Liver (tissue), 9 donors: ENCODE data around the gene ALDH1A2. TPM values are rescaled to one million over a fixed set of nuclear protein-coding genes. Genes with fewer than 3 reads are reported as not detected.

Experiments
- DNase-seq: peaks from one replicate; pipeline ENCODE4 v3.0.0-alpha.2; 2017; ENCODE audit warnings: low spot score
- H3K27ac ChIP-seq, 2 donors: one replicate each; pipeline ENCODE4 v1.7.0; 2013; ENCODE audit warnings: inconsistent platforms in 2 of 2, low read length in 2 of 2, control low read depth in 1 of 2, low read depth in 1 of 2, mild to moderate bottlenecking in 1 of 2
- H3K27me3 ChIP-seq, 4 donors: one replicate each; pipeline versions ENCODE4 v1.6.1 to v1.7.0; 2013; ENCODE audit warnings: low read length in 3 of 4, inconsistent platforms in 1 of 4, mild to moderate bottlenecking in 1 of 4, moderate library complexity in 1 of 4; ENCODE audit not compliant: control insufficient read depth in 4 of 4, insufficient read depth in 4 of 4
- H3K36me3 ChIP-seq, 4 donors: one replicate each; pipeline versions ENCODE4 v1.6.1 to v1.7.0; 2013; ENCODE audit warnings: low read length in 3 of 4, mild to moderate bottlenecking in 3 of 4, low read depth in 1 of 4, moderate library complexity in 1 of 4; ENCODE audit not compliant: control insufficient read depth in 4 of 4, insufficient read depth in 3 of 4
- H3K4me1 ChIP-seq, 4 donors: one replicate each; pipeline versions ENCODE4 v1.6.1 to v1.7.0; 2013; ENCODE audit warnings: low read length in 3 of 4, mild to moderate bottlenecking in 3 of 4, moderate library complexity in 1 of 4; ENCODE audit not compliant: control insufficient read depth in 4 of 4, insufficient read depth in 4 of 4
- H3K4me3 ChIP-seq, 3 donors: one replicate each; pipeline versions ENCODE4 v1.6.1 to v1.7.0; 2013; ENCODE audit warnings: low read length in 3 of 3, control low read depth in 1 of 3, low read depth in 1 of 3, mild to moderate bottlenecking in 1 of 3
- H3K9ac ChIP-seq, 2 donors: one replicate each; pipeline ENCODE4 v1.7.0; 2013; ENCODE audit warnings: low read length in 2 of 2, mild to moderate bottlenecking in 2 of 2, moderate library complexity in 2 of 2, control low read depth in 1 of 2, low read depth in 1 of 2
- H3K9me3 ChIP-seq, 4 donors: one replicate each; pipeline versions ENCODE4 v1.6.1 to v1.7.0; 2013; ENCODE audit warnings: low read length in 3 of 4; ENCODE audit not compliant: control insufficient read depth in 4 of 4
- EGR1 ChIP-seq, 2 donors: IDR thresholded peaks; 2 replicates each; pipeline ENCODE4 v1.6.1; 2016 to 2018; ENCODE audit warnings: antibody characterized with exemption in 2 of 2, low read depth in 2 of 2
- FOXA1 ChIP-seq: IDR thresholded peaks from 2 replicates; pipeline ENCODE4 v1.6.1; 2016; ENCODE audit warnings: antibody characterized with exemption
- FOXA2 ChIP-seq: IDR thresholded peaks from 2 replicates; pipeline ENCODE4 v1.6.1; 2016; ENCODE audit warnings: antibody characterized with exemption
- GABPA ChIP-seq, 2 donors: IDR thresholded peaks in 1 of 2; conservative IDR thresholded peaks in 1 of 2; 2 replicates each; pipeline ENCODE4 v1.6.1; 2016; ENCODE audit warnings: antibody characterized with exemption in 2 of 2, mild to moderate bottlenecking in 1 of 2, moderate library complexity in 1 of 2
- HNF4A ChIP-seq, 2 donors: conservative IDR thresholded peaks; 2 replicates each; pipeline ENCODE4 v1.6.1; 2016; ENCODE audit warnings: antibody characterized with exemption in 2 of 2, mild to moderate bottlenecking in 2 of 2
- HNF4G ChIP-seq: IDR thresholded peaks from 2 replicates; pipeline ENCODE4 v1.6.1; 2016; ENCODE audit warnings: antibody characterized with exemption
- JUND ChIP-seq, 2 donors: IDR thresholded peaks; 2 replicates each; pipeline ENCODE4 v1.6.1; 2016; ENCODE audit warnings: antibody characterized with exemption in 2 of 2
- NR2F2 ChIP-seq: IDR thresholded peaks from 2 replicates; pipeline ENCODE4 v1.6.1; 2016; ENCODE audit warnings: antibody characterized with exemption
- RAD21 ChIP-seq, 2 donors: IDR thresholded peaks; 2 replicates each; pipeline ENCODE4 v1.6.1; 2016; ENCODE audit warnings: antibody characterized with exemption in 2 of 2, mild to moderate bottlenecking in 2 of 2
- RXRA ChIP-seq, 2 donors: IDR thresholded peaks; 2 replicates each; pipeline ENCODE4 v1.6.1; 2017 to 2018; ENCODE audit warnings: antibody characterized with exemption in 2 of 2, mild to moderate bottlenecking in 1 of 2
- SP1 ChIP-seq: IDR thresholded peaks from 2 replicates; pipeline ENCODE4 v1.6.1; 2018; ENCODE audit warnings: antibody characterized with exemption, mild to moderate bottlenecking
- TAF1 ChIP-seq: conservative IDR thresholded peaks from 2 replicates; pipeline ENCODE4 v1.6.1; 2016; ENCODE audit warnings: antibody characterized with exemption, mild to moderate bottlenecking
- YY1 ChIP-seq: IDR thresholded peaks from 2 replicates; pipeline ENCODE4 v1.6.1; 2016; ENCODE audit warnings: antibody characterized with exemption, mild to moderate bottlenecking
- WGBS: extraction: QIAGEN DNeasy Blood & Tissue Kit; methylation state at CpG from one replicate; pipeline ENCODE4 v1.1.7; 2013; 5-methylcytosine and 5-hydroxymethylcytosine counted together
- polyA plus RNA-seq, 2 donors: library from polyadenylated mRNA; stranded (reverse) in 1 of 2; unstranded in 1 of 2; fragments of 200-250 nt in 1 of 2; fragments of >200 nt in 1 of 2; fragmentation: Nextera tagmentation in 1 of 2; extraction: Ambion mirVana in 1 of 2; gene quantifications; one replicate each; pipeline versions ENCODE4 v1.2.1 to v1.2.3, GENCODE V29; 2013 to 2015
- total RNA-seq, 2 donors: library from RNA; depleted of rRNA; stranded (reverse); fragments of >200 nt; gene quantifications; one replicate each; pipeline ENCODE4 v1.2.3, GENCODE V29; 2014
- TF ChIP-seq, protein P1 (sequence below): IDR thresholded peaks from 2 replicates; pipeline ENCODE4 v1.6.1; 2016; ENCODE audit warnings: antibody characterized with exemption
- TF ChIP-seq, protein P2 (sequence below): fragments of 150-350 bp; IDR thresholded peaks from 2 replicates; pipeline ENCODE4 v1.5.1; 2017; ENCODE audit warnings: improper control_type of control experiment, low read depth, low read length; ENCODE audit not compliant: missing input control
- TF ChIP-seq, protein P3 (sequence below): IDR thresholded peaks from 2 replicates; pipeline ENCODE4 v1.6.1; 2016; ENCODE audit warnings: antibody characterized with exemption, mild to moderate bottlenecking
- TF ChIP-seq, protein P4 (sequence below): IDR thresholded peaks from 2 replicates; pipeline ENCODE4 v1.6.1; 2016; ENCODE audit warnings: antibody characterized with exemption
- TF ChIP-seq, protein P5 (sequence below): IDR thresholded peaks from 2 replicates; pipeline ENCODE4 v1.6.1; 2016; ENCODE audit warnings: antibody characterized with exemption
- donor health status: healthy.
- donor health status: healthy.
- donor health status: healthy.
- donor health status: healthy.
- donor health status: healthy.

Gene ALDH1A2
- total and polyA plus RNA-seq, 4 donors, result 1.2 to 22.7 (median 14.0) TPM

DNA sequence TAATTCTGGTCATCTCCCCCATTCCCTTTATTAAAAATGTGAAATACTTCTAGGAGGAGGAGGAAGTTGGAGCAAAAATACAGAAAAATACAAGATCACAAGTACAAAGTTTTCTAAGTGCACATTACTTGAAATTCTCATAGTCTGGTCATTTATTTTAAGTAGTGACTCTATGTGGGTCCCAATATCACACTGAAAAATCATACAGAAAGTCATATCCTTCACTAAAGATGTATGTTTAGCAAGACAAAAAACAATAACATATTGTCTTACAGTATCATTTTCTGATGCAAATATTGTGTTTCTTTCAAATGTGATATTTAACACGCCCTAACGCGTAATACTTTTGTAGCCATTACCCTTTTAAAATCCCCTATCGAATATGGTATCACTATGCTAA lies 2.5 kb downstream of the ALDH1A2 start:
- no peaks in the 10 kb centered on the region for H3K36me3 ChIP-seq
- DNase-seq, result no peak
- no peak overlapping the region for H3K9ac ChIP-seq
- no peak overlapping the region for H3K27ac ChIP-seq
- no peak overlapping the region for H3K4me3 ChIP-seq
- H3K4me1 ChIP-seq, result peaks cover 3 to 13% (median 9%) of the 10 kb centered on the region in 4 donors
- 87% methylated on average over 4 of the region's 4 CpGs for WGBS
- TF ChIP-seq, protein P1, sequence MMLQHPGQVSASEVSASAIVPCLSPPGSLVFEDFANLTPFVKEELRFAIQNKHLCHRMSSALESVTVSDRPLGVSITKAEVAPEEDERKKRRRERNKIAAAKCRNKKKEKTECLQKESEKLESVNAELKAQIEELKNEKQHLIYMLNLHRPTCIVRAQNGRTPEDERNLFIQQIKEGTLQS, result no peak
- TF ChIP-seq FOXA1 (no peak), EGR1 (IDR thresholded peaks at IDR 0.05; ENCODE audit: low read depth in 2 of 2) (no peak), NR2F2 (no peak), RAD21 (IDR thresholded peaks at IDR 0.05) (no peak), JUND (IDR thresholded peaks at IDR 0.05) (no peak), GABPA (IDR thresholded peaks at IDR 0.05 in 1 of 2, conservative IDR thresholded peaks at IDR 0.05 in 1 of 2) (no peak), HNF4G (no peak), TAF1 (no peak), RXRA (IDR thresholded peaks at IDR 0.05) (no peak), SP1 (no peak)
- TF ChIP-seq, protein P2, sequence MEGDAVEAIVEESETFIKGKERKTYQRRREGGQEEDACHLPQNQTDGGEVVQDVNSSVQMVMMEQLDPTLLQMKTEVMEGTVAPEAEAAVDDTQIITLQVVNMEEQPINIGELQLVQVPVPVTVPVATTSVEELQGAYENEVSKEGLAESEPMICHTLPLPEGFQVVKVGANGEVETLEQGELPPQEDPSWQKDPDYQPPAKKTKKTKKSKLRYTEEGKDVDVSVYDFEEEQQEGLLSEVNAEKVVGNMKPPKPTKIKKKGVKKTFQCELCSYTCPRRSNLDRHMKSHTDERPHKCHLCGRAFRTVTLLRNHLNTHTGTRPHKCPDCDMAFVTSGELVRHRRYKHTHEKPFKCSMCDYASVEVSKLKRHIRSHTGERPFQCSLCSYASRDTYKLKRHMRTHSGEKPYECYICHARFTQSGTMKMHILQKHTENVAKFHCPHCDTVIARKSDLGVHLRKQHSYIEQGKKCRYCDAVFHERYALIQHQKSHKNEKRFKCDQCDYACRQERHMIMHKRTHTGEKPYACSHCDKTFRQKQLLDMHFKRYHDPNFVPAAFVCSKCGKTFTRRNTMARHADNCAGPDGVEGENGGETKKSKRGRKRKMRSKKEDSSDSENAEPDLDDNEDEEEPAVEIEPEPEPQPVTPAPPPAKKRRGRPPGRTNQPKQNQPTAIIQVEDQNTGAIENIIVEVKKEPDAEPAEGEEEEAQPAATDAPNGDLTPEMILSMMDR, result no peak
- TF ChIP-seq, protein P3, sequence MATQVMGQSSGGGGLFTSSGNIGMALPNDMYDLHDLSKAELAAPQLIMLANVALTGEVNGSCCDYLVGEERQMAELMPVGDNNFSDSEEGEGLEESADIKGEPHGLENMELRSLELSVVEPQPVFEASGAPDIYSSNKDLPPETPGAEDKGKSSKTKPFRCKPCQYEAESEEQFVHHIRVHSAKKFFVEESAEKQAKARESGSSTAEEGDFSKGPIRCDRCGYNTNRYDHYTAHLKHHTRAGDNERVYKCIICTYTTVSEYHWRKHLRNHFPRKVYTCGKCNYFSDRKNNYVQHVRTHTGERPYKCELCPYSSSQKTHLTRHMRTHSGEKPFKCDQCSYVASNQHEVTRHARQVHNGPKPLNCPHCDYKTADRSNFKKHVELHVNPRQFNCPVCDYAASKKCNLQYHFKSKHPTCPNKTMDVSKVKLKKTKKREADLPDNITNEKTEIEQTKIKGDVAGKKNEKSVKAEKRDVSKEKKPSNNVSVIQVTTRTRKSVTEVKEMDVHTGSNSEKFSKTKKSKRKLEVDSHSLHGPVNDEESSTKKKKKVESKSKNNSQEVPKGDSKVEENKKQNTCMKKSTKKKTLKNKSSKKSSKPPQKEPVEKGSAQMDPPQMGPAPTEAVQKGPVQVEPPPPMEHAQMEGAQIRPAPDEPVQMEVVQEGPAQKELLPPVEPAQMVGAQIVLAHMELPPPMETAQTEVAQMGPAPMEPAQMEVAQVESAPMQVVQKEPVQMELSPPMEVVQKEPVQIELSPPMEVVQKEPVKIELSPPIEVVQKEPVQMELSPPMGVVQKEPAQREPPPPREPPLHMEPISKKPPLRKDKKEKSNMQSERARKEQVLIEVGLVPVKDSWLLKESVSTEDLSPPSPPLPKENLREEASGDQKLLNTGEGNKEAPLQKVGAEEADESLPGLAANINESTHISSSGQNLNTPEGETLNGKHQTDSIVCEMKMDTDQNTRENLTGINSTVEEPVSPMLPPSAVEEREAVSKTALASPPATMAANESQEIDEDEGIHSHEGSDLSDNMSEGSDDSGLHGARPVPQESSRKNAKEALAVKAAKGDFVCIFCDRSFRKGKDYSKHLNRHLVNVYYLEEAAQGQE, result no peak
- TF ChIP-seq, protein P4, sequence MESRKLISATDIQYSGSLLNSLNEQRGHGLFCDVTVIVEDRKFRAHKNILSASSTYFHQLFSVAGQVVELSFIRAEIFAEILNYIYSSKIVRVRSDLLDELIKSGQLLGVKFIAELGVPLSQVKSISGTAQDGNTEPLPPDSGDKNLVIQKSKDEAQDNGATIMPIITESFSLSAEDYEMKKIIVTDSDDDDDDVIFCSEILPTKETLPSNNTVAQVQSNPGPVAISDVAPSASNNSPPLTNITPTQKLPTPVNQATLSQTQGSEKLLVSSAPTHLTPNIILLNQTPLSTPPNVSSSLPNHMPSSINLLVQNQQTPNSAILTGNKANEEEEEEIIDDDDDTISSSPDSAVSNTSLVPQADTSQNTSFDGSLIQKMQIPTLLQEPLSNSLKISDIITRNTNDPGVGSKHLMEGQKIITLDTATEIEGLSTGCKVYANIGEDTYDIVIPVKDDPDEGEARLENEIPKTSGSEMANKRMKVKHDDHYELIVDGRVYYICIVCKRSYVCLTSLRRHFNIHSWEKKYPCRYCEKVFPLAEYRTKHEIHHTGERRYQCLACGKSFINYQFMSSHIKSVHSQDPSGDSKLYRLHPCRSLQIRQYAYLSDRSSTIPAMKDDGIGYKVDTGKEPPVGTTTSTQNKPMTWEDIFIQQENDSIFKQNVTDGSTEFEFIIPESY, result no peak
- TF ChIP-seq, protein P5, sequence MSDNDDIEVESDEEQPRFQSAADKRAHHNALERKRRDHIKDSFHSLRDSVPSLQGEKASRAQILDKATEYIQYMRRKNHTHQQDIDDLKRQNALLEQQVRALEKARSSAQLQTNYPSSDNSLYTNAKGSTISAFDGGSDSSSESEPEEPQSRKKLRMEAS, result no peak
- peaks cover 0 to 11% (median 7%) of the 10 kb centered on the region in 4 donors for H3K27me3 ChIP-seq
- peaks cover 0 to 3% (median under 1%) of the 10 kb centered on the region in 4 donors for H3K9me3 ChIP-seq

DNA sequence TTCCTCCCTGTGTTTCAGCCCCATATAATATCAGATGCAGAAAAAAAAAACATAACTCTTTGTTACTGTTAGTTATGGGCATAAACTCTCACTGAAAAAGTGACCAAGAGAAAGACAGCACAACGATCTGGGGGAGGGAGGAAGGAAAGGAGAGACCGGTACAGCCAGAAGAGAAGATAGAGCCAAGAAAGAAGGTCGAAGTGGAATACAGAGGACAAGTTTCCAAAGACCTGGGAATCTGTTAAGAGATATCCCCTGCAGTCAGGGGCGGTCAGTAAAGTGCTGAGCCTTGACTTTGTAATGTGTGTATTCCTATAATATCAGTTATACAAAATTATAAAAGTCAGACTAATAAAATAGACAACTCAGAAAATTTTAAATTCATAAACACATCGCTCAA lies 3.3 kb downstream of the ALDH1A2 start:
- H3K27me3 ChIP-seq, result peaks cover 0 to 11% (median 7%) of the 10 kb centered on the region in 4 donors
- no peaks in the 10 kb centered on the region for H3K36me3 ChIP-seq
- no peak overlapping the region for H3K4me3 ChIP-seq
- peaks cover 0 to 3% (median under 1%) of the 10 kb centered on the region in 4 donors for H3K9me3 ChIP-seq
- no peak overlapping the region for H3K9ac ChIP-seq
- no peak overlapping the region for H3K27ac ChIP-seq
- no peak for DNase-seq
- peaks cover 3 to 13% (median 9%) of the 10 kb centered on the region in 4 donors for H3K4me1 ChIP-seq
- 61% methylated on average over 5 of the region's 5 CpGs for WGBS
- TF ChIP-seq RAD21 (IDR thresholded peaks at IDR 0.05) (no peak), FOXA1 (no peak), RXRA (IDR thresholded peaks at IDR 0.05) (no peak), HNF4G (no peak), JUND (IDR thresholded peaks at IDR 0.05) (no peak), FOXA2 (no peak), YY1 (no peak), SP1 (no peak), EGR1 (IDR thresholded peaks at IDR 0.05; ENCODE audit: low read depth in 2 of 2) (no peak), TAF1 (no peak), HNF4A (conservative IDR thresholded peaks at IDR 0.05) (no peak)
- TF ChIP-seq, protein P4, result no peak
- TF ChIP-seq, protein P3, result no peak
- TF ChIP-seq, protein P5, result no peak
